ENCODE measurements around the gene LYL1.

Gene LYL1

GRCh38 chr19:13094106-13094504, 8.6 kb downstream of the LYL1 start:
- no peak for DNase-seq (ENCODE audit: extremely low read depth, low read depth)
- no peak for TF ChIP-seq CTCF (IDR thresholded peaks at IDR 0.05; ENCODE audit: low read depth, low read length)

- DNase-seq (ENCODE audit: extremely low read depth, low read depth): peak; percentile 60
- TF ChIP-seq CTCF (IDR thresholded peaks at IDR 0.05; ENCODE audit: low read depth, low read length): peak; percentile 83
Measured at GRCh38 chr19:13093407-13094105, 9.1 kb downstream of the LYL1 start.

- no peak for DNase-seq (ENCODE audit: extremely low read depth, low read depth)
- TF ChIP-seq CTCF (IDR thresholded peaks at IDR 0.05; ENCODE audit: low read depth, low read length): no peak
Measured at GRCh38 chr19:13092606-13093235, 9.9 kb downstream of the LYL1 start.

GRCh38 chr19:13092158-13092543, 10.5 kb downstream of the LYL1 start:
- no peak for DNase-seq (ENCODE audit: extremely low read depth, low read depth)
- TF ChIP-seq CTCF (IDR thresholded peaks at IDR 0.05; ENCODE audit: low read depth, low read length): no peak

GRCh38 chr19:13091400-13092157, 11.1 kb downstream of the LYL1 start:
- peak; percentile 8; the same call in 1 of the 2 replicates for TF ChIP-seq CTCF (IDR thresholded peaks at IDR 0.05; ENCODE audit: low read depth, low read length)
- peak; percentile 65 for DNase-seq (ENCODE audit: extremely low read depth, low read depth)

- no peak for TF ChIP-seq CTCF (IDR thresholded peaks at IDR 0.05; ENCODE audit: low read depth, low read length)
- DNase-seq (ENCODE audit: extremely low read depth, low read depth): no peak
Measured at GRCh38 chr19:13090511-13091231, 12.0 kb downstream of the LYL1 start.

All from AG09319 (cell line).